NT2/D1 (cell line): ENCODE measurements around the gene TENM4.

Experiments used
- SUZ12 ChIP-seq: IDR thresholded peaks from 2 replicates; pipeline ENCODE4 v1.6.1; 2011; ENCODE audit not compliant: insufficient read length, insufficient read depth; ENCODE audit errors: extremely low read depth
- YY1 ChIP-seq: IDR thresholded peaks from 2 replicates; pipeline ENCODE4 v1.6.1; 2011; ENCODE audit not compliant: insufficient read length, insufficient read depth
- ZNF274 ChIP-seq: IDR thresholded peaks from 2 replicates; pipeline ENCODE4 v1.6.1; 2011; ENCODE audit warnings: mild to moderate bottlenecking, low read depth, low read length

GRCh38 chr11:79348976-79349682, 91.7 kb downstream of the TENM4 start:
- TF ChIP-seq SUZ12 (no peak), YY1 (no peak), ZNF274 (no peak)
